GM10266 (cell line): ENCODE measurements around the gene MTMR12.
"Not testable (repeated sequence)": the region's sequence is repeated elsewhere in the genome, so short reads cannot be mapped to it uniquely, and the experiment has no call there.

Experiments used
- DNase-seq: peaks from one replicate; pipeline ENCODE4 v3.0.0; 2012; ENCODE audit errors: extremely low spot score
- TF ChIP-seq, protein P1 (sequence below): IDR thresholded peaks from 2 replicates; pipeline ENCODE4 v1.5.1; 2012; ENCODE audit warnings: mild to moderate bottlenecking, low read depth; ENCODE audit not compliant: control insufficient read depth, insufficient read depth; ENCODE audit errors: missing control alignments

Gene MTMR12

DNA sequence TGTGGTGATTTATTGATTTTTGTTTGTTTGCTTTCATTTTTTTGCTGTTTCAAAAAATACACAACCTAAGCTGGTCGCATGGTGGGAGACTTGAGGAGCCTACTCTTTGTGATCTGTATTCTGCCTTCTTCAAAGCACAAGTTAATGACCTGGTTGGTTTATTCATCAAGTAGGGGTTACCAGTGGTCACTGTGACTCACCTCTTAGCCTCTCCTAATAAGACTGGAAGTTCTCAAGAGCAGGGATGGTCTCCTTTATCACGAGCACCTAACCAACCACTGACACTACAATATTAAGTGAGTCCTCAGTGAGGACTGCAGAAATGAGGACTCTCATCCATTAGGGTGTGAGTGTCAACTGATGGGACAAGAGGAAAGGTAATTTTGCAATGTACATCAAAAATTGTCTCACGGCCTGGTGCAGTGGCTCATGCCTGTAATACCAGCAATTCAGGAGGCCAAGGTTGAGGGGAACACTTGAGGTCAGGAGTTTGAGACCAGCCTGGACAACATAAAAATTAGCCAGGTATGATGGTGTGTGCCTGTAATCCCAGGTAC lies 13.6 kb upstream of the MTMR12 start:
- TF ChIP-seq, protein P1, sequence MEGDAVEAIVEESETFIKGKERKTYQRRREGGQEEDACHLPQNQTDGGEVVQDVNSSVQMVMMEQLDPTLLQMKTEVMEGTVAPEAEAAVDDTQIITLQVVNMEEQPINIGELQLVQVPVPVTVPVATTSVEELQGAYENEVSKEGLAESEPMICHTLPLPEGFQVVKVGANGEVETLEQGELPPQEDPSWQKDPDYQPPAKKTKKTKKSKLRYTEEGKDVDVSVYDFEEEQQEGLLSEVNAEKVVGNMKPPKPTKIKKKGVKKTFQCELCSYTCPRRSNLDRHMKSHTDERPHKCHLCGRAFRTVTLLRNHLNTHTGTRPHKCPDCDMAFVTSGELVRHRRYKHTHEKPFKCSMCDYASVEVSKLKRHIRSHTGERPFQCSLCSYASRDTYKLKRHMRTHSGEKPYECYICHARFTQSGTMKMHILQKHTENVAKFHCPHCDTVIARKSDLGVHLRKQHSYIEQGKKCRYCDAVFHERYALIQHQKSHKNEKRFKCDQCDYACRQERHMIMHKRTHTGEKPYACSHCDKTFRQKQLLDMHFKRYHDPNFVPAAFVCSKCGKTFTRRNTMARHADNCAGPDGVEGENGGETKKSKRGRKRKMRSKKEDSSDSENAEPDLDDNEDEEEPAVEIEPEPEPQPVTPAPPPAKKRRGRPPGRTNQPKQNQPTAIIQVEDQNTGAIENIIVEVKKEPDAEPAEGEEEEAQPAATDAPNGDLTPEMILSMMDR, result no peak
- no peak for DNase-seq

GRCh38 chr5:32325616-32326015 lies 12.9 kb upstream of the MTMR12 start:
- TF ChIP-seq, protein P1, result no peak
- DNase-seq, result no peak

- TF ChIP-seq, protein P1, result no peak
- peak; percentile 42 for DNase-seq
These were observed 12.3 kb upstream of the MTMR12 start for GRCh38 chr5:32325062-32325461.

GRCh38 chr5:32323741-32324140 lies 11.0 kb upstream of the MTMR12 start:
- TF ChIP-seq, protein P1, result no peak
- DNase-seq, result no peak

DNA sequence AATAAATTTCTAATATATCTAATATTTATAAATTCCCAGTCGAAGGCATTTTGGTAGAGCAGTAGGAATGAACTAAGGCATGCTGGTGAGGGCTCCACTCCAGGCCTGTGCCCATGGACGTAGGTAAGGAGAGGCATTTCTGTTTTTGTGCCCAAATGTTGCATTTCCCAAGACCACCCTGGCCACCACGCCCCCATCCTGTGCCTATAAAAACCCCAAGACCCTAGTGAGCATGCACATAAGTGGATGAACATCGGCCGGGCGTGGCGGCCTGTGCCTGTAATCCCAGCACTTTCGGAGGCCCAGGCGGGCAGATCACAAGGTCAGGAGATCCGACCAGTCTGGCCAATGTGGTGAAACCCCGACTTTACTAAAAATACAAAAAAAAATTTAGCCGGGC lies 10.1 kb upstream of the MTMR12 start:
- DNase-seq, result no peak
- TF ChIP-seq, protein P1, result no peak

DNA sequence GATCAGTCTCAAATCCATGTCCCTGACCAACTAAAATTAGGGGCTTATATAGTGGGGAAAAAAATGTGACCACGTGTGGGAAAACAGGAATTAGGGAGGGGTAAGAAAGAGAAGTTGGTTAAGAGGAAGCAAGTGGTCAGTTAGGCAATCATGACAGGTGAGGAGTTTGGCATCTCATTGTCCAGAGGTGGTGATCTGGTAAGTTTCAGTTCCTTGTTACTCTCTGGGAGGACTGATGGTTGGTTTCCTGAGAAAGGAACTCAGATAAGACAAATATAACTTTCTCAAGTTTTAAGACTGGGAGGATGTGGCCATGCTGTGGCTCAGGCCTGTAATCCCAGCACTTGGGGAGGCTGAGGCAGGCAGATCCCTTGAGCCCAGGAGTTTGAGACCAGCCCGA lies 9.0 kb upstream of the MTMR12 start:
- DNase-seq, result not testable (repeated sequence)

- TF ChIP-seq, protein P1, result no peak
- no peak for DNase-seq
These were observed 7.8 kb upstream of the MTMR12 start for GRCh38 chr5:32320576-32320975.

DNA sequence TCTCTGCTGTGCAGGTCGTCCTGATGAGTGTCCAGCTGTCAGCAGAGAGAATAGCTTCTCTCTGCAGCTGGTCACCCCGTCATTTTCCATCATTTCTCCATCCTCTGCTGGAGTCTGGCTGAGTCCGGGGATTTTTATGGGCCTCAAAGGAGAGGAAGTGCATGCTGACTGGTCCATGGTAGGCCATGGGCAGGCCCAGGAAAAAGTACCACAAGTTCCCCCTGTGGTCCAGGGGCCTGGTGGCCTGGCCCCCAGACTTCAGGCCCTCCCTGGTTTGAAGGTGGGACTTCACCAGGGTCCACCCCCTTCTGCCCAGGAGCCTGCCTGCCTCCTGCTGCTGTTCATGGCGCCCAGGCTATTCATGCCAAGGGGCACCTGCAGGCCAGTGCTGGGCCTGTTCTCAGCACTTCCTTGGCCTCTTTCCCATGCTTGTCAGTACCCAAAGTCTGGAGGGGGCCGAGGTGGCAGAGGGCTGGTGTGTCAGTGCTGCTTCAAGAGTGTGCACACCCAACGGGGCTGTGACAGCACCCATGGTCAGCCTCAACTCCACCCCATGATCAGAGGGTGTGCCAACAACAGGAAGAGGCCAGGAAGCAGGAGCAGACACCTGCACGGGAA lies 7.3 kb upstream of the MTMR12 start:
- DNase-seq, result no peak
- TF ChIP-seq, protein P1, result no peak
